KBM-7 (cell line): ENCODE data around the gene PRPF6.
"Not testable (repeated sequence)": the region's sequence is repeated elsewhere in the genome, so short reads cannot be mapped to it uniquely, and the experiment has no call there.

Experiments
- DNase-seq: peaks from one replicate; pipeline ENCODE4 v3.0.0-alpha.2; 2015
- in situ Hi-C: fragments of 300-500 bp; cut with MboI; formaldehyde crosslinking; loops from 2 replicates; pipeline ENCODE4 v1.14.3; 2020; ENCODE audit warnings: low sequenced_read_pairs, low pct_unique_long_range_greater_than_20kb, mixed read lengths

The PRPF6 gene

GRCh38 chr20:64000906-64001305 is 20.0 kb downstream of the PRPF6 start:
- in situ Hi-C loops = no loop called here

DNA sequence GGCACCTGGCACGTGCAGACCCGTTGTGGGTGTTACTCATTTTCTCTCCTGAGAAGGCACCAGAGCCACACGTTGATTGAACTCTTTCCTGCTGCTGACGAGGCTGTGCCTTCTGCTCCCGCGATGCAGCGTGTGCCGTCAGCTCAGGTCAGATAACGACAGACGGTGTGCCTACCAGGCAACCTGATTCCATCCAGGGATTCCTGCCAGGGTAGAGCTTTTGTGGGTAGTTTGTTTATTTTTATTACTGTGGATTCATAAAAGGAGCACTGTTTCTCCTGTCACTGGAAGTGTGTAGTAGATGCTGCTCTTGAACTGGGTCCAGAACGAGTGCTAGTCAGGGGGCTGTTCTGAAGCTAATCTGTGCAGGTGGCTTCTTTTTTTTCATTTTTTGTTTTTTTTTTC is 20.7 kb downstream of the PRPF6 start:
- in situ Hi-C loops = no loop called here
- DNase-seq = no peak

More at GRCh38 chr20:64000906-64001305, 20.0 kb downstream of the PRPF6 start:
- DNase-seq = no peak

DNA sequence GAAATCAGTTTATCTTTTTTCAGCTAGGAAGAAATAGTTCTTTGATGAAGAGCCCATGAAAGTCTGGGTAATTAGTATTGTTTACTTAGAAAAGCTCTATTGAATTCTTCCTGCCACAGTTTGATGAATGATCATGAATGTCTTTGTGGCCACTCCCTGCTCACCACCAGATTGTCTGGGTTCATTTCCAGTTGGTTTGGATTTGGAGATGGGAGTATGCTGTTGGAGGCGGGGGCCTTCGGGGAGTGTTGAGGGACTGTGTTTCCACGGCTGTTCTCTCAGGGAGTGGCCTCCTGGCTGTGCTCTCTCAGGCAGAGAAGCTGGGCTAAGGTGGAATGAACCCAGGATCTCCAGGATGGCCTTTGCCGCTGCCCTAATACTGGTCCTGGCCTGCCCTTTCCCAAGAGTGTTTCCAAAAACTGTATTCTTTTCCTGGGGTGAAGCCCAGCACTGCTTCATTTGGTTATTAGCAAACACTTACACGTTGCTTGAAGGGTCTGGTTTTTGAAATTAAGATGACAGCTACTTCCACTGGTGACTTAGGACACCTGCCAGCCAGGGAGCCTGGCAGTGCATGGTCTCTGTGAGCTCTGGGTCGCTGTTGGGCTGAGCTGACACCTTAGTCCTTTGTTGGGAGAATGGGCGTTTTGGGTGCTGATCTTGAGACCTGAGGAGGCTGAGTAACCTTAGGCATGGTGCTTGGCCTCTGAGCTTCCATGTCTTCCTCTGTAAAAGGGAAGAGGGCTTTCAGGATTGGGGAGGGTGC is 23.2 kb downstream of the PRPF6 start:
- in situ Hi-C loops = no loop called here
- no peak for DNase-seq

DNA sequence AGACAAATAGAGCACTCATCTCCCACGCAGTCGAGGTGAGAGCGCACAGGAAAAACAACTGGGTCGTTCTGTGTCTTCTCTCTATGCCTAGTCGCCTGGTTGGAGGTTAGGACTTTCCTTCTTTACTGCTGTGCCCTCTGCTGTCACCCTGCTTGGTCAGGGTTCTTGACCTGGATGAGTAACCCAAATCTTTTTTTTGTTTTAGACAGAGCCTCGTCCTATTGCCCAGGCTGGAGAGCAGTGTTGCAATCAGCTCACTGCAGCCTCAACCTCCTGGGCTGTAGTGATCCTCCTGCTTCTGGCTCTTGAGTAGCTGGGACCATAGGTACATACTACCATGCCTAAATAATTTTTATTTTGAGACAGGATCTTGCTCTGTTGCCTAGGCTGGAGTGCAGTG is 24.5 kb downstream of the PRPF6 start:
- in situ Hi-C loops = no loop called here
- no peak for DNase-seq

GRCh38 chr20:64006490-64006889 is 25.6 kb downstream of the PRPF6 start:
- DNase-seq = no peak
- in situ Hi-C loops = no loop called here

DNA sequence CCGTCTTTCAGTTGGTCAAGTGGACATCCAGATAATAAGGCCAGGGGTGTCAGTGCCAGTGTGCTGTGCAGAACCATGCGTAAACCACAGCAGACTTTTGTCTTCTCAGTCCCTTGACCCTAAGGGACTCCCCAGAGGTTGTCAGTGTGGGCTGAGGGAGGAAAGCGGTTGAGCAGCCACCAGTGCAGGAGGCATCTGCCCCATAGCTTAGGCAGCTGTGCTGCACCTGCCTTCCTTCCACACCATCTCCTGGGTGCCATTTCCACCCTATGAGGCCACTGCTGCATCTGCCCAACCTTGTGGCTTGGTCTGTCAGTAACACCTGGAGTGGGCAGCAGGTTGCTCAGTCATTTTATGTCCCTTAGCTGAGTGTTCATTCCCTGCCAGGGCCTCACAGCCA is 26.0 kb downstream of the PRPF6 start:
- no peak for DNase-seq

GRCh38 chr20:64009811-64010387 is 29.0 kb downstream of the PRPF6 start:
- peak; percentile 8 for DNase-seq
- in situ Hi-C loops = no loop called here

More for the DNA sequence above, 26.0 kb downstream of the PRPF6 start:
- in situ Hi-C loops = no loop called here

GRCh38 chr20:64010711-64011237 is 29.8 kb downstream of the PRPF6 start:
- DNase-seq = no peak
- in situ Hi-C loops = no loop called here

DNA sequence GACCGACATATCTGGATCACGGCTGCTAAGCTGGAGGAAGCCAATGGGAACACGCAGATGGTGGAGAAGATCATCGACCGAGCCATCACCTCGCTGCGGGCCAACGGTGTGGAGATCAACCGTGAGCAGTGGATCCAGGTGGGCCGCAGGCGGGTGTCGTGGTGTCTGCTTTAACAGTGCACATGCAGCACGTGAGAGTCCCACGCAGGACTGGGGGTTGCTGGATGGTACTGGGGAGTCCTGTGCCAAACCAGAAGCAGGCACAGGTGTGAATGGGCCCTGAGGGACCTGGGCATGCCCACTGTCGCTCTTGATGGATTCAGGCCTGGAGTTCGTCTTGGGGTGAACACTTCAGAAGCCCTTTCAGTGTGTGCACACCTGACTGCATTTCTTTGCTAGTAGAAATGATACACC is 30.4 kb downstream of the PRPF6 start:
- in situ Hi-C loops = no loop called here
- no peak for DNase-seq

DNA sequence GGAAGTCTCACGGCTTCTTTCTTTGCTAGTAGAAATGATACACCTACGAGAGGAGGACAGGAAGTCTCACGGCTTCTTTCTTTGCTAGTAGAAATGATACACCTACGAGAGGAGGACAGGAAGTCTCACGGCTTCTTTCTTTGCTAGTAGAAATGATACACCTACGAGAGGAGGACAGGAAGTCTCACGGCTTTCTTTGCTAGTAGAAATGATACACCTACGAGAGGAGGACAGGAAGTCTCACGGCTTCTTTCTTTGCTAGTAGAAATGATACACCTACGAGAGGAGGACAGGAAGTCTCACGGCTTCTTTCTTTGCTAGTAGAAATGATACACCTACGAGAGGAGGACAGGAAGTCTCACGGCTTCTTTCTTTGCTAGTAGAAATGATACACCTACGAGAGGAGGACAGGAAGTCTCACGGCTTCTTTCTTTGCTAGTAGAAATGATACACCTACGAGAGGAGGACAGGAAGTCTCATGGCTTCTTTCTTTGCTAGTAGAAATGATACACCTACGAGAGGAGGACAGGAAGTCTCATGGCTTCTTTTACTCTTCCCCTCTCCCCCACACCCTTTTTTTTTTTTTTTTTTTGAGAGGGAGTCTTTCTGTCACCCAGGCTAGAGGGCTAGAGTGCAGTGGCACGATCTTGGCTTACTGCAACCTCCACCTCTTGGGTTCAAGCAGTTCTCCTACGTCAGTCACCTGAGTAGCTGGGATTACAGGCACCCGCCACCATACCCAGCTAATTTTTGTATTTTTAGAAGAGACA is 31.6 kb downstream of the PRPF6 start:
- DNase-seq, in situ Hi-C loops: not testable (repeated sequence)

GRCh38 chr20:64015635-64016034 is 34.7 kb downstream of the PRPF6 start:
- DNase-seq = no peak
- in situ Hi-C loops = no loop called here

- no peak for DNase-seq
- in situ Hi-C loops = no loop called here
Measured at GRCh38 chr20:64021124-64021975, 40.4 kb downstream of the PRPF6 start.

DNA sequence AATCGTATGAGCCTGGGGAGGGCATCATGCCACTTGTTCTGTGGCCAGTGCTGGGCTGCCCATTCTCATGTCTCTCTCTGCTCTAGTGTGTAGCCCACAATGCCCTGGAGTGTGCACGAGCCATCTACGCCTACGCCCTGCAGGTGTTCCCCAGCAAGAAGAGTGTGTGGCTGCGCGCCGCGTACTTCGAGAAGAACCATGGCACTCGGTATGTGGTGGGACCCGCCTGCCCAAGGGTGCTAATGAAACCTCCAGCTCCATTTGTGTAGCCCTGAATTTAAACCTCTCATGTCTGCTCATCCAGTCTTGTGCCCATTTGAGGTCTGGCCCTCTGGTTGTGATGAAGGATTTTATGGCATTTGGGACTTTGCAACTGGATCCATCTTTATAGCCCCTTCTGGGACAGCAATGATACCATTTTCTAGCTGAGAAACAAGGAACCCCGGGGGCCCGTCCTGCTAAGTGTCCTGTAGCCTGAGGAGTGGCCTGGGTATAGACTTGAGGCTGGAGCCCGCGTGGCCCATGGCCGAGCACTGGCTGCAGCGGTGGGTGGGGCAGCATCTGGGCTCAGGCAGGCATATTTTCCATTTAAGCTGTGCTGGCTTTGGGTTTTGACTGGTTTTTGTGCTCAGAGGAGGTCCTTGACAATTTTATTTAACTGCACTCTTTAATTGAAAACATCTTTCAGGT is 41.9 kb downstream of the PRPF6 start:
- in situ Hi-C loops = no loop called here
- DNase-seq = no peak

DNA sequence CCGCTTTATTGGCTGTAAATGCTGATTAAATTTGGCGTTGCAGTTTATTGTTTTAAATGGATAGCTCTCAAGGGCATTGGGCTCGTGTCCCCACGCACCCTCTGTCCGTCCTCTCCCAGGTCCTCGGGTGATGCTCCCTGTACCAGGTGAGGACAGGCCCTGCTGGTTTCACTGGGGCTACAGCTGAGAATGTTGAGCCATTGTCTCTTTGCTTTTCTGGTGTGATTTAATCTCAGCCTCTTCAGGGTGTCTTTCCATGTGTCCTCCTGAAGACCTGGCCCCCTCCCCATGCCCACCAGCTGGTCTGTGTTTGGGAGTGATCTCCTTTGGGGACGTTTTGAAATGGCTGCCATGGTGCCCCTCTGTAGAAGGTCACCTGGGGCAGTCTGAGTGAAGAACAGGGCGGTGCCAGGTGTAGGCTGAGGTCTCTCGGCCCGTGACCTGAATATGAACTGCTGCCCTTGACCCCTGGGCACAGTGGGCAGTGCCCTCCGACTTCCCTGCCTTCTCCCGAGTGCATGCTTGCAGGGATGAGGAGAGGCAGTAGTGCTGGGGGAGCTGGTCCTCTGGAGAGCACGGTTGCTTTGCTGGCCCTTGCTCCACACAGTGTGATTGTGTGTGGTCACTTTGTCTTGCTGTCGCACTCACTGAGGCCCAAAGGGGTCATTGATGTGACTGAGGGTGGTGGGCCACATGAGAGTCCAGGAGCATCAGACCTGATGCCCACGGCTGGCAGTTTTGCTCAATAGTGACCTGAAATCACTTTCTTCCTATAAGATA is 42.6 kb downstream of the PRPF6 start:
- in situ Hi-C loops = no loop called here
- DNase-seq = no peak

DNA sequence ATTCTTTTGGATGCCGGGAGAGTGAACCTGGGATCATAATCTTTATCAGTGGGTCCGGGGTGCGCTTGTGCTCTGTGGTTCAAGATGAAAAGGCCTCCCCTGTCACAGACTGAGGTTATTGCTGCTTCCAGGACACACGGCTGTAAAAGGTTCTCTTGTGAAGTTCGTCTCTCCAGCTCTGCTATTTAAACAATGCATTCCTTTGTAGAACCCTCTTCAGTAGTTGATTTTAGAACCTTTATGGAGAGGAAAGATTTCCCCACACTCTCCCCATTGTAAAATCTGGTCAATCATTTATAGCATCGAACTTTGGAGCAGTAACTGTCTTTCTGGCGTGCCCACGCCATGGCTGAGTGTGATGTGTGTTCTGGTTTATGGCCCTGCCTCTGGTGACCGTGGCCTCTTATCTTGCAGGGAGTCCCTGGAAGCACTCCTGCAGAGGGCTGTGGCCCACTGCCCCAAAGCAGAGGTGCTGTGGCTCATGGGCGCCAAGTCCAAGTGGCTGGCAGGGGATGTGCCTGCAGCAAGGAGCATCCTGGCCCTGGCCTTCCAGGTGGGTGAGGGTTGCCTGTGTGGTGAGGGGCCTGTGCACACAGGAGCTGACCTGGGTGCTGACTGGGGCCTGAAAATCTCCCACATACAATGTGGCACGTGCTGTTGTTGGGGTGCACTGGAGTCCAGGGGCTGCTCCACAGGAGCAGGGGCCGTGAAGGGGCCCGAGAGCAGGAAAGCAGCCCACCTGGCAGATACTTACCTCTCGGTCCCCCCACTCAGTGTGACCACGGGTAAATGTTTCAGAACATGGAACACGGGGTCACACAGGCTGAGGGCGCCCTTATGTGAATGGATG is 43.4 kb downstream of the PRPF6 start:
- DNase-seq = no peak

DNA sequence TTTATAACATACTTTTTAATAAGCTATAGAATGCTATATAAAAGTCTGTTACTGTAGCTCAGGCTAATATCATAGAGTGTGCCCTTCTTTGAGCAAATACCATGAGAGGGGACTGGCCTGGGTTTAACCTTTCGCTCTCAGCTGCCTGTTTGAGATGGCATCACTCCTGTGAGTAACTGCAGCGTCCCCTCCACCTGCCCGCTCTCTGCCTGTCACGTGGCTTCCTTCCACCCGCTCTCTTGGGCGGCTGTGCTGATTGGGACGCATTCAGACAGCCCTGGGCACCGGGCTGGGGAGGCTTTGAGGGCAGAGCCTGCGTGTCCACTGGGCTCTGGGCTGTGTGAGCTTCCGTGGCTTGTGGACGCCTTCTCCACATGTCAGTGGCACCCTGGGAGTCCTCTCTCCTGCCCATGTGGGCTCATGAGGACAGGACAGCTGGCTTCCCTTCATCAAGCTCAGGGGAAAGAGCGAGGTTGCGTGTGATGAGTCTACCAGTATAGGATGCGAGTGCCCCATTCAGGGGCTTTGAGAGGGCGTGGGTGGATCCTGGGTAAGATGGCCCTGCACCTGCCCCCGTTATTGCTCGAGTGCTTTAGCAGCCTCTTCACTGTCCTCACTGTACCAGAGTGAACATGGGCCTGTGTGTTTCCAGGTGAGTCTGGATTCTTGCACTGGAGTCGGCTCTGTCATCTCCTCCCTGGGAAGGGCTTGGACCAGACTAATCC is 44.3 kb downstream of the PRPF6 start:
- in situ Hi-C loops = no loop called here
- DNase-seq = no peak

More for the DNA sequence above, 43.4 kb downstream of the PRPF6 start:
- in situ Hi-C loops = no loop called here
